Stimulated activated CD8-positive, alpha-beta memory T cell treated with anti-CD3 and anti-CD28 coated beads, Interleukin-15, amount 100 ng/mL, for 24 hours (primary cell): ENCODE results near the gene LRCH3.

ENCODE experiments used
- DNase-seq: peaks from one replicate; pipeline ENCODE4 v3.0.0-alpha.2; 2020; ENCODE audit warnings: low read depth

Gene LRCH3

DNA sequence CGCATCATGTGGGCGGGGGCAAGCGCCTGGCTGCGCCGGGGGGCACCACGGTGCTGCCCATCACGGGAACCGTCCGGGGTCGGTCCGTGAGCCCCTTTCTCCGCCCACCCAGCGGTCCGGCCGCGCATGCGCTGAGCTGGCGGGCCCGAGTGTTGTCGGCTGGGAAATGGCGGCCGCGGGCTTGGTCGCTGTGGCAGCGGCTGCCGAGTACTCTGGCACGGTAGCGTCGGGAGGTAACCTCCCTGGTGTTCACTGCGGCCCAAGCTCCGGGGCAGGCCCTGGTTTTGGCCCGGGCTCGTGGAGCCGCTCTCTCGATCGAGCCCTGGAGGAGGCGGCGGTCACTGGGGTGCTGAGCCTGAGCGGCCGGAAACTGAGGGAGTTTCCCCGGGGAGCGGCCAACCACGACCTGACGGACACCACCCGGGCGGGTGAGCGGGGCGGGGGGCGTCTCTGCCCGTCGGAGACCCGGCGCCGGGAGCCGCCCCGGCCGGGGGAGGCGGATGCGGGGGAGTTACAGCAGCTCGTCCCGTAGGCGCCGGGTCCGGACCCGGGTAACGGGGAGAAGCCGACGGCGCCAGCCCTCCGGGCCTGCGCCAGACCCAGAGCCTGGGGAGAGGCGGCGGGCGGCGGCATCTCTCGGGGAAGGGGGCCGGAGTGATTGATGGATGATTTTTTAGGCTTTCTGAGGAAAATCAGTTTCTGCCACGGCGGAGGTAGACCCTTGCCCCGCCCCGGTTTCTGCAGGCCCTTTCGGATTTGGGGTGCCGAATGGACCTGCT is at the start of gene LRCH3:
TSS of gene LRCH3 (plus strand) at position 142 of the 779 bp plus-strand sequence. CDS start at position 167, 25 bp downstream.
- peak; percentile 75 for DNase-seq

DNA sequence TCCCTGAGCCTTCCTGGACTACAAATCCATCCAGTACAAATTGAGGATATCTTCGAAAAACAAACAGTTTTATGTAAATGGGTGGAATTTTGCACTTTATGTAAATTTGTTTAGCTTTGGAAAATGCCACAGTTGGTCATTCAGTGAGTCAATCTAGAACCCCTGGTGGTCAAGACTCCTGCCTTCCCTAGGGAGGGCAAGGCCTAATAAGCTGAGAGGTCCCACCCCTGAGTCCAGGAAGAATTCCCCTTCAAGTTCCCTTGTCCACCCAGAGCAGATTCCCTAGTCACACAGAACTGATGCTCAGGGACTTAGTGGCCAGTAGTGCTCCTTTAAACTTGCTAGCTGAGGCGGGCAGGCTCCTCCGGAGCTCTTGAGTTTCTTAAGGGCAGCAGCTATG is 48.3 kb upstream of the LRCH3 start:
- no peak for DNase-seq

DNA sequence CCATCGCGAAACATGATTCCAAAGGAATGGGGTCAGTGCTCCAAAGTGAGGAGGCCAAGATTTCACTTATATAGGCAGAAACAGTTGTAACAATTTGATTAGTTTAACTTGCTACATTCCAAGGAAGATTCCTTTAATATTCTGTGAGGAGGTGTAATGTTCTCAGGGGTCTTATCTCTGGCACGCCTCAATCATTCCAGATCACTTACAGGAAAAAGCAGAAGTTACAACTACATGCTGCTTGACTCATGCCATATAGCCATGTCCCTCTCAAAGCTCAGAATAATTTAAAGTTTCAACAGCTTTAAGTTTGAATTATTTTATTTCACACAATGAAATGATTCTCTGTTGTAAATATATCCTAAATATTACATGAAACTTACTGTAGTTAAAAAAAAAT is 44.8 kb upstream of the LRCH3 start:
- no peak for DNase-seq

DNA sequence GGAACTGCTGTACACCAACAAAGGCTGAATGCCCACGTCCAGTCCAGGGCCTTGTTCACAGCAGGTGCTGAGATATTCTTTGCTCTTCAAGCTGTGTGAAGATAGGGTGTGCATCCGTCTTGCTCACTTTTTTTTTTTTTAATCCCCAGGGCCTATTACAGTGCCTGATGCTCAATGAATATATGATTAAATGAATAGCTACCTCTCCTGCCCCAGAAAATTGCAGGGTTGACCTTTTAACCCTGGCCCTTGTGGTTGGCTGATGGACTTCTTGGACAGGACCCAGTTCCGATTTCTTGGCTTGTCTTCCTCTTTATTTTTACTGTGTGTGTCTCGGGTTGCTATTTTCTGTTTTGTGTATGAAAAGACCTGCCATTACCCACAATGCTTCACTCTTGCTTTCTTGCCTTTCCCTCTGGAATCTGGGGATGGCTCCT is 44.2 kb upstream of the LRCH3 start:
- no peak for DNase-seq

DNA sequence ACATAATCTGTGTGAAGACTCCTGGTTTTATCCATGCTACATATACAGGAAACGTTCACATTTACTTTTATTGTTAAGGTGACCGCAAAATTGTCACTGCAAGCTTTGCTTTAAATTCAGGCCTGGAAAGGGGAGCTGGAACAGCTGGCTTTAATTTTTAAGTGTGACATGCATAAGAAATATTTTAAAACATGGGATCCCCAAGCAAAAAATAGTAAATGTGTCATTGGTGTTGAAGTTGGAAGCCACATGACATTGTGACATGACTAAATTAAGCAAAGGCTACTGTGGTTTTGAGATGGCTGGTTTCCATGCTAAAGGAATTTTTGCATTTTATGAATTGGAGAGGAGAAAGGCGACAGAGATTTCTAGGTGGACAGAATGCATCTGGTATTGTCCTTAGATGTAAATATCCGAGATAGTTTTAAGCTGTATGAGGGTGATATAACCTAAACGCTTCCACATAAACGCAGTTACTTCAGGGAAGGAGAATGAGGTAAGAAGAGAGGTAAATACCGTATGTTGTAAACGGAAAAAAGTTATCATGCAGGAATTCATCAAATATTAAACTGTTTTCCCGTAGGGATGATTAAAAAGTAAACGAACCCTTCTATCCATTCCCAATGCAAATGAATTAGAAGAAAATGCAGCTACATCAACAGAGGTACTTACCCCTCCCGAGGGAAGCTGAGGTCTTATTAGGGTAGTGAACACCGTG is 42.3 kb upstream of the LRCH3 start:
- DNase-seq, result no peak

DNA sequence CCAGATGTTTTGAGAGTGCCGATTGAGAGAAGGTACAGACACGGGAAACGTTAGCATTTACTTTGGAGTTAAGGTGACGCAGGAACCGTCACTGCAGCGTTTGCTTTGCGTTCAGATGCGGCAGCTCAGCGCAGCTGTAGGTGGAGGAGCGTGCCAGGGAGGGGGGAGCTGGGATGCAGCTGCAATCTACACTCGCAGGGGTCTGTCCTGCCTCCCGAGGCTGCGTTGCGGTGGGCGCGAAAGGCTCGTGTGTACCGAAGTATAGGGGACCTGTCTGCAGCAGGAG is 41.8 kb upstream of the LRCH3 start:
- peak; percentile 13 for DNase-seq

DNA sequence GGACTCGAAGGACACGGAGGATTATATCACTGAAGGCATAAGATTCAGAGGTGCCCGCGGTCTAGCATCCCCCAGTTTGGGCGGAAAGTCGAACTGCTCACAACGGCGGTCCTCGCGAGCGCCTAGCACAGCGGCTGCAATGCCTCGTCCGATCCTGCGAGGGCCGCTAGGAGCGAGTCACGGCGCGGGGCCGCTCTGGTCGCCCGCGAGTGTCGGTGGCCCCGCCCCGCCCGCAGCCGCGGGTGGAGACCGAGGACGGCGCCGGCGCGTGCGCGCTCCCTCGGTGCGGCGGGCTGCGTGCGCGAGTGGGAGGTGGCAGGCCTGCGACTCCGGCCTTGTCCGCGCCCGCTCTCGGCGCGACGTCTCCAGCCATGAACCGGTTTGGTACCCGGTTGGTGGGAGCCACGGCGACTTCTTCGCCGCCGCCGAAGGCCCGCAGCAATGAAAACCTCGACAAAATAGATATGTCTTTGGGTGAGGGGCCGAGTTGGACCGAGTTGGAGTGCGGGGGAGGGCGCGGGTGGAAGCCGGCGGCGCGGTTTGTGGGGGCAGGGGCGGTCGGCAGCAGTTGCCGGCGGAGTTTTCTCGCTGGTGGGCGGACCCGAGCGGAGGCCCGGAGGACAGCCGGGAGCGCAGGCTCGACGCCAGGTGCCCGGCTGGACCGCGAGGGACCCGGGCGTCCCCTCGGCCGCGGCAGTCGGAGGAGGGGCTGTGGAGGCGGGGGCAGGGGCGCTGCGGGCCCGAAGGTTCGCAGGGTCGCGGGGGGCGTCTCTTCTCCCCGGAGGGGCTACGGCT is 41.3 kb upstream of the LRCH3 start, which contains the start of gene FYTTD1:
TSS of gene FYTTD1 (plus strand) at position 283 of the 795 bp plus-strand sequence. CDS start at position 372, 89 bp downstream.
- DNase-seq, result peak; percentile 76

DNA sequence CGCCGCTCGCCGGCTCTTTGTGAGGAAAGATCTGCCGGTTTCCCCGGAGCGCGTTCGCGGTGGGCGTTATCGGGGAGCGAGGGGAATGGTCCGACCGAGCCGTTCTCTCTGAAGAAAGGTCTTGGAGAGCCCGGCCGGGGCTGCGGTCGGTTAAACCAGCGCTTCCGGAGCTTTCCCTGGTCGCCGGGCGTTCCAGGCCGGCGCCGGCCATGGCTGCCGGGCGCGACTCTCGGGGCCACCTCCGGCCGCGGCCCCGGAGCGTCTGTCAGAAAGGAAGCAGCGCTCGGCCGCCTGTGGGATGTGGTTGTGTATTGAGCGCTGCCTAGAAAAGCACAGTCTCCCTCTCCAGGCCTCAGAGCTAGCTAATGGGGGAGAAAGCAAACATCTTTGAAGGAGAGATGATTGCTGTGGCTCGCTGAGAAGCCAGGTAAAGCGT is 40.6 kb upstream of the LRCH3 start:
- peak; percentile 34 for DNase-seq

DNA sequence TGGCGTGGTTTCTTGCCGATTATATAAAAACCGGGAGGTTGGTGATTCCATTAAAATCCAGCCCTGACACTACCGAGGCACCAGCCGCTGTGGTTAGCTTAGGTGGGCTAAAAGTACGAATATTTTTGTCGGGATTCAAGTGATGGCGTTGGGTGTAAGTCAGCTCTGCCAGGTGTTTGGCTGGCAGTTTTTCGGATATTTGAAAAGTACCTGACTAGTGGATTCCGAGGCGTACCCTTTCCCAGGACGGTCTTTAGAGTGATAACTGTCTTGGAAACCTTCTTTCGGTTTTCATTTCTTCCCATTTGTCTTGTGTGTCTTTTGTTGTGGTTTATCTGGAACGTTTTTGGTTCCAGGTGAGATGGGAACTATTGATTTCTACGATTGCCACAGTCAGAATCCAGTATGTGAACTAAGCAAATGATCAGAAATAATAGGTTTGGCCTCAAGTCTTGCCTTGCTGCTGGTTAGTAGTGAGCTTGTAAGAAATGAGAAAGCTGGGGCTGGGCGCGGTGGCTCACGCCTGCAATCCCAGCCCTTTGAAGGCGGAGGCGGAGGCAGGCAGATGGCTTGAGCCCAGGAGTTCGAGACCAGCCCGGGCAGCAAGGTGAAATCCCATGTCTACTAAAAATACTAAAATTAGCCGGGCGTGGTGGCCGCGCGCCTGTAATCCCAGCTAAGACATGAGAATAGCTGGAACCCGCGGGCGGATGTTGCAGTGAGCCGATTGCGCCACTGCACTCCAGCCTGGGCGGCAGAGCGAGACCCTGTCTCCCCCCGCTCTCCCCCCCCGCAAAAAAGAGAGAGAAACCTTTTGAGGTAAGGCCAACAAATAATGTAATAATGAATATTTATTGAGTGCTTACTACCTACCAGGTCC is 40.0 kb upstream of the LRCH3 start:
- no peak for DNase-seq

DNA sequence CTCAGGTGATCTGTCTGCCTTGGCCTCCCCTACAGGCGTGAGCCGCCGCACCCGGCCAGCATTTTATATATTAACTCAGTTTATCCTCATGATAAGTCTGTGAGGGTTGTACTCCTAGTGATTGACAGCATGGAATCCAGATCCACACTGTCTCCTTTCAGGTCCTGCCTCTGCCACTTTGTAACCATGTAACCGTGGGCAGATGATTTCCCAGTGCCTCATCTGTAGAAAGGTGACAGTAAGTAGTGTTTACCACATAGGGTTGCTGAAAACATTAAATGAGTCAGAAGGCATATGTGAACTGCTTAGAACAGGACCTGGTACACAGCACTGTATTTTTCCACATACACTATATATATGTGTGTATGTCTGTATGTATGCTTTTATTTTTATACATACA is 38.9 kb upstream of the LRCH3 start:
- no peak for DNase-seq

DNA sequence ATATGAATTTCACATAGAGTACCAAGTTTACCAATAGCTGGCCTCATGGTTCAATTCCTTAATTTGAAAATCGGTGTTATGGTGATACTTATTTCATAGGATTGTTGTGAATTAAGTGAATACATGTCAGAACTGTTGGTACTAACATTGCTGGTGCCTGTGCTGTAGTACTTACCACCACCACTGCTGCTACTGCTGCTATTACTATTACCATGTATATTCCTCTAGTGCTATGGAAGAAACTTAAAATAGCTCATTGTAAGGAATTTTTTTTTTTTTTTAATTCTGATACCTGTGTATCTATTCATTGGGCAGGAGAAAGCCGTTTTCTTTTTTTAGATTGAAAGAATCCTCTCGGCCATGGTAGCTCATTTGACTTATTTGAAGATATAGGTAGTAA is 37.8 kb upstream of the LRCH3 start:
- no peak for DNase-seq

DNA sequence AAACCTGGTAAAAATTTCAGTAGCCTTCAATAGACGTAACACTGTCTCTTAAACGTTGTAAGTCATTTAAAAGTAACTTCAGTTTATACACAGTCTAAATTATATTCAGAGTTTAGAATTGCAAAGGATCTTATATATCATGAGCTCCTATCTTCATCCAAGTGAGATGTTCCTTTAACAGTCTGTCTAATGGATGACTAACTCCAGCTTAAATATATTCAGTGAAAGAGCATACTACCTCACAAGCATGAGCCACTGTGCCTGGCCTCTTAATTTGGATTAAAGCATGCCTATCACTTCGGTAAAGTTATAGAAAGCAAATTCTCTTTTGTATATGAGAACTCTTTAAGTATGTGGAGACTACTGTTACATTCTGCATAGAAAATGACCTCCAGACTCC is 34.4 kb upstream of the LRCH3 start:
- DNase-seq, result no peak

DNA sequence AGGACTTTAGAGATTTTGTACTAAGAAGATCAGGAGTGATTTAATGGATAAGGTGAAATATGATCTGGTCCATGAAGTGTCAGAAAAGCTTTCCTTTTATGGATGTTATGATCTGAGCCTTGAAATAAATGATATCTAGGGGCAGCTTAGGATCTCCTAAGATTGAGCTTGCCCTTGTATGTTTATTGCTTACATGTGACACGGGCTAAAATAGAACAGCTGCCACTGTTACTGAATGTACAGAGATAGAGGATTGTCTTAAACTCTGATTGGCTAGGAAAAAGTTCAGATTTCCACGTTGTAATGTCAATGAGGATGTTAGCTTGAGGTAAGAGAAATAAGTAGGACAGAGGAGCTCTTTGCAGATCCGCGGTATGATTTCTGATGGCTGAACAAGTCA is 32.5 kb upstream of the LRCH3 start:
- DNase-seq, result no peak

DNA sequence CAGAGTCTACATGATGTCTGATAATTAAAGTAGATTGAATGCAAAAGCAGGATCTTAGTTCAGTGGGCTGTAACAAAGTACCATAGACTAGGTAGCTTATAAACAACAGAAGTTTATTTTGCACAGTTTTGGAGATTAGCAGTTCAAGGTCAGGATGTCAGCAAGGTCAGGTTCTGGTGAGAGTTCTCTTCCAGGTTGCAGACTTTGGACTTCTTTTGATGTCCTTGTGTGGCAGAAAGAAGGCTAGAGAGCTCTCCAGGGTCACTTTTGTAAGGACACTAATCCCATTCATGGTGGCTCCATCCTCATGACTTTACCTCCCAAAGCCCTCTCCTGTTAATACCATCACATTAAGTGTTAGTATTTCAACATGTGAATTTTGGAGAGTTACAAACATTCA is 29.3 kb upstream of the LRCH3 start:
- DNase-seq, result no peak

DNA sequence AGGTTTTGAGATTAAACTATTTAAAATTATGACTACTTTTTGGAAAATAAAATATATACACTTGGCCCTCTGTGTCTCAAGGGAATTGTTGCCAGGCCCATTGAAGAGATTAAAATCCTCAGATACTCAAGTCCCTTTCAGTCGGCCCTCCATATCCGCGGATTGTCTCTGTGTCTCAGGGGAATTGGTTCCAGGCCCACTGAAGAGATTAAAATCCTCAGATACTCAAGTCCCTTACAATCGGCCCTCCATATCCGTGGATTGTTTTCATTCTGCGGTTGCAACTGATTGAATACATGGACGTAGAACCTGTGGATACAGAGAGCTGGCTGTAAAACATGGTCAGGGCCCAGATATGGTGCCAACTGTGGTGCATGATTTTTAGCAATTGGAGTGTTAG is 15.7 kb upstream of the LRCH3 start:
- DNase-seq, result no peak

DNA sequence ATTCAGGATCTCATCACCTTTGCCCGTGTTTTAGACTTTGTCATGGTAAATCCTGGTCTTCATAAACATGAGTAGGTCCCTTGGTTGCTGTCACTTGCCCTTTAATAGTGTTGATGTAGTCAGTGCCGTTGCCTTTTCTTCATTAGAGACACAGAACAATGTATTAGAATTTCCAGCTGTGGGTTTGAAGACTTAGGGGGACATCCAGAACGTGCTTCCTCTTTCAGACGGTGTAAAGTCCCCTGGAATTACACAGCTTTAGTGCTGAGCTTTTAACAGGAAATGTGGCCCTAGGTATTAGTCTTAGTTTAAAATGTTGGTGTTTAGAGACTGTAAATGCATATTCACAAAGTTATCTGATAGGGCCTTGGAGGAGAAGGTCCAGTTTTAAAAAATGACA is 8.8 kb upstream of the LRCH3 start:
- no peak for DNase-seq

DNA sequence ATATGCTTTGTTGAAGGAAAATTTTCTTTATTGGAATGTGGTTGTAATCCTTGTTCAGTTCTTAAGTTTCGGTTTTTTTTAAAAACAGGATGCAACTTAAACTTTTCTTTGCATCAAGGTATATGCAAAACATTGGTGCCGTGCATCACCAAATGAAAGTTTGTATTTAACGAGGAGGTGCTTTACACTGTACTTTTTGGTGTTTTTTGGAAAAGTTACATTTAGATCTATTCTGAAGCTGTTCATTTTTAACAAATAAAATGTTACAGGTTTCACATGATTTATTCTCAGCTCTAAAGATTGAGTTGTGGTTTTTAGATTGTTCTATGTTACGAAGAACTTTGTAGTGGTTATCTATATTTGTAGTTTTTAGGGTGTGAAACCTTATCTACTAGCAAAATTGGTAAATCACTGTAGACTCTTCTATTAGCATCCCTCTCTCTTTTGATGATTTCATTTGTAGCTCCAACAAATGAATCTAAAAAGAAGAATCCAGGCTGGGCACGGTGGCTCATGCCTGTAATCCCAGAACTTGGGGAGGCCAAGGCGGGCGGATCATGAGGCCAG is 7.0 kb upstream of the LRCH3 start:
- no peak for DNase-seq

DNA sequence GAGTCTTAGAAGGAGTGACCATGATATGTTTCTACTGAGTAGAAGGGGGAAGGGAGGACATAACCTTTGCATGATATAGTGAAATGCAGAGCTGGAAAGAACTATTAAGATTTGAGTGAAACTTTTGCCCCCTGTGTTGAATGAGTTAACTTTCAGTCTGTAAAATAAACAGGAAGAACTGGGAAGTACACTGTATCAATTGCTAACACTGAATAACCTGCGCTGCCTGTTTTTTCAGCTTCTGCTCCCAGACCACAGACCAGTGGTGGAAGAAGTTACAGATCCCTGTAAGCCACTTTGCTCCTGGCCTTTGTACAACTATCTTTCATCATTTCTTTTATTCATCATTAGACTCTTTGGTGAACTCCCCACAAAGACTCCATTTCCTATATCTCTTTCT is 3.6 kb upstream of the LRCH3 start:
- DNase-seq, result no peak

DNA sequence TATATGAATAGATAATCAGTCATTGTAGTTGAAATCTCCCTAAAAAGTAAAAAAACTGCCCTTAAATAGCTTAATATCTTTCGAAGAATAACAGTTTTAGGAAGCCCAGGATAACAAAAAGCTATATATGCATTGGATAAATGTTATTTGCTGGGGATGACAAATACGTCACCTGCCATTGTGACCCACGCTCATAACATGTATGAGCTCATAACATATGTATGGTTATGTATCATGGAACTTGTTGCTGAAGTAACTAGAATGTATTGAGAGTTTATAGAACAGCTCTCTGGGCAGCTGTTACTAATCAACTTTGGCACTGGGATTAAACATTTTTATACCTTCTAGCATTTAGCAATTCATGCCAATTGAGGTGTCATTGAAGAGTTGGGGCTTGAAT is 1.7 kb upstream of the LRCH3 start:
- no peak for DNase-seq

DNA sequence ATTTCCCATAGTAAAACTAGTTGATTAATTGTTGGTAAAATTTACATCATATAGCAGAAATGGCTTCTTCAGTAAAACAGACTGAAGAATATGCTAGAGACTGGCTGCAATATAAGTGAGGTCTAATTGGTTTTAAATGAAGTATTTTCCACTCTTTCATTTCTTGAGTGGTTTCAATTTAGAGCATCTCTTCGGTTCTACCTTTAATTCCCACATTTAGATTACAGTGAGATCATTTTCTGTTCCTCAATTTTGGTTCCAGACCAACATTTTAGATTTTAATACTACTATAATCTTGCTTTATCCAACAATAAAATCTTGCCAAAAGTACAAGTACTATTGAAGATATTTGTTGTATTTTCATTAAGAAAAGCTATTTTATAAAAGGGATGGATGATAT is 1.0 kb upstream of the LRCH3 start:
- DNase-seq, result no peak

DNA sequence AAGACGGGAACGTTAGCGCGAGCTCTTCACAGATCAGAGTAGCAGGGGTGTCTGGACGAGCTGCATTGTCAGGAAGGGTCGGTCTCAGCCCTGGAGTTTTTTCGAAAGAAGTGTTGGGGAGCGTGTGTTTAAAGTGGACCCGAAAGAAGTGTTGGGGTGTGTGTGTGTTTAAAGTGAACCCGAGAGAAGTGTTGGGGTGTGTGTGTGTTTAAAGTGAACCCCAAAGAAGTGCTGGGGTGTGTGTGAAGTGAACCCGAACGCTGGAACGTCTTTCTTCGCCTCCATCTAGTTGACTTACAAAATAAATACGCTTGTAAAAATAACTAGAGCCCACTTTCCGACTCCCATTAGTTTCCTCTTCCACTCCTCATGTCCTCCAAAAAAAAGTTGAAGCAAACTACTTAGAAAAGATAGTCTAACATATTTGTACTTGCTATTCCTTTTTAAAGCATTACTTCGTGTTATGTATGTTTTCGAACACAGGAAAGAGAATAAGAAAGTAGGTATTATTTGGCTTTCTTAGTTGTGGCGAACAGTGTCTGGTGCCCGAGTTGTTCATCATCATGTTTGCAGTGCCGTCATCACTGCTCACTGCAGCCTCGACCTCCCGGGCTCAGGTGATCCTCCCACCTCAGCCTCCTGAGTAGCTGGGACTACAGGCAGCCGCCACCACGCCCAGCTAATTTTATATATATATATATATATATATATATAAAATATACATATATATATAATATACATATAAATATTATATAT is 1.0 kb downstream of the LRCH3 start:
- DNase-seq, result no peak
